GM23338 (cell line): ENCODE results near the gene PRDM11.

Source experiments
- CREB1 ChIP-seq: fragments of 250-450 bp; sonication (Bioruptor Pico); IDR thresholded peaks from 2 replicates; pipeline ENCODE4 v1.5.0; 2020; ENCODE audit warnings: low read depth, mild to moderate bottlenecking, moderate library complexity
- CTCF ChIP-seq, 2 experiments: fragments of 200-600 bp in 1 of 2; sonication (generic) in 1 of 2; conservative IDR thresholded peaks; 2 replicates each; pipeline versions ENCODE4 v1.5.1 to v1.6.1; 2016 to 2017; ENCODE audit warnings: antibody characterized with exemption in 2 of 2, low read depth in 2 of 2, mild to moderate bottlenecking in 2 of 2, moderate library complexity in 1 of 2
- ETS1 ChIP-seq: IDR thresholded peaks from 2 replicates; pipeline ENCODE4 v1.6.1; 2016; ENCODE audit warnings: antibody characterized with exemption
- EZH2 ChIP-seq: fragments of 200-600 bp; sonication (generic); IDR thresholded peaks from one replicate; pipeline ENCODE4 v1.8.0; 2017; ENCODE audit warnings: antibody characterized with exemption, mild to moderate bottlenecking, low read depth; ENCODE audit not compliant: unreplicated experiment
- EZH2phosphoT487 ChIP-seq: fragments of 200-600 bp; sonication (generic); IDR thresholded peaks from one replicate; pipeline ENCODE4 v1.8.1; 2018; ENCODE audit warnings: antibody characterized with exemption; ENCODE audit not compliant: unreplicated experiment
- JUNB ChIP-seq: IDR thresholded peaks from one replicate; pipeline ENCODE4 v1.6.1; 2016; ENCODE audit warnings: antibody characterized with exemption; ENCODE audit not compliant: unreplicated experiment
- POLR2AphosphoS5 ChIP-seq: IDR thresholded peaks from 2 replicates; pipeline ENCODE4 v1.6.1; 2016; ENCODE audit warnings: antibody characterized with exemption, low read depth
- STAT1 ChIP-seq: IDR thresholded peaks from one replicate; pipeline ENCODE4 v1.6.1; 2016; ENCODE audit warnings: antibody characterized with exemption; ENCODE audit not compliant: unreplicated experiment
- TF ChIP-seq, protein P1 (sequence below): IDR thresholded peaks from one replicate; pipeline ENCODE4 v1.6.1; 2018; ENCODE audit warnings: antibody characterized with exemption; ENCODE audit not compliant: unreplicated experiment

GRCh38 chr11:45224766-45225165, 78.3 kb downstream of the PRDM11 start:
- TF ChIP-seq CTCF (conservative IDR thresholded peaks at IDR 0.05; ENCODE audit: low read depth in 2 of 2) (no peak), POLR2AphosphoS5 (no peak), EZH2phosphoT487 (no peak), EZH2 (no peak), STAT1 (no peak), JUNB (no peak), CREB1 (no peak), ETS1 (no peak)
- TF ChIP-seq, protein P1, sequence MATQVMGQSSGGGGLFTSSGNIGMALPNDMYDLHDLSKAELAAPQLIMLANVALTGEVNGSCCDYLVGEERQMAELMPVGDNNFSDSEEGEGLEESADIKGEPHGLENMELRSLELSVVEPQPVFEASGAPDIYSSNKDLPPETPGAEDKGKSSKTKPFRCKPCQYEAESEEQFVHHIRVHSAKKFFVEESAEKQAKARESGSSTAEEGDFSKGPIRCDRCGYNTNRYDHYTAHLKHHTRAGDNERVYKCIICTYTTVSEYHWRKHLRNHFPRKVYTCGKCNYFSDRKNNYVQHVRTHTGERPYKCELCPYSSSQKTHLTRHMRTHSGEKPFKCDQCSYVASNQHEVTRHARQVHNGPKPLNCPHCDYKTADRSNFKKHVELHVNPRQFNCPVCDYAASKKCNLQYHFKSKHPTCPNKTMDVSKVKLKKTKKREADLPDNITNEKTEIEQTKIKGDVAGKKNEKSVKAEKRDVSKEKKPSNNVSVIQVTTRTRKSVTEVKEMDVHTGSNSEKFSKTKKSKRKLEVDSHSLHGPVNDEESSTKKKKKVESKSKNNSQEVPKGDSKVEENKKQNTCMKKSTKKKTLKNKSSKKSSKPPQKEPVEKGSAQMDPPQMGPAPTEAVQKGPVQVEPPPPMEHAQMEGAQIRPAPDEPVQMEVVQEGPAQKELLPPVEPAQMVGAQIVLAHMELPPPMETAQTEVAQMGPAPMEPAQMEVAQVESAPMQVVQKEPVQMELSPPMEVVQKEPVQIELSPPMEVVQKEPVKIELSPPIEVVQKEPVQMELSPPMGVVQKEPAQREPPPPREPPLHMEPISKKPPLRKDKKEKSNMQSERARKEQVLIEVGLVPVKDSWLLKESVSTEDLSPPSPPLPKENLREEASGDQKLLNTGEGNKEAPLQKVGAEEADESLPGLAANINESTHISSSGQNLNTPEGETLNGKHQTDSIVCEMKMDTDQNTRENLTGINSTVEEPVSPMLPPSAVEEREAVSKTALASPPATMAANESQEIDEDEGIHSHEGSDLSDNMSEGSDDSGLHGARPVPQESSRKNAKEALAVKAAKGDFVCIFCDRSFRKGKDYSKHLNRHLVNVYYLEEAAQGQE = no peak
